MCF 10A (cell line): ENCODE measurements around the gene LRMDA. TPM values are rescaled to one million over a fixed set of nuclear protein-coding genes. Genes with fewer than 3 reads are reported as not detected.

Source experiments
- BruUV-seq: library from RNA; stranded (reverse); fragments of 400-500 nt; replicated peaks from 2 replicates; lab custom pipeline; 2021; lab: Mats Ljungman, UMichigan
- CTCF ChIA-PET: fragments of 300-600 bp; sonication (Branson Sonifier 250); formaldehyde crosslinking; extraction: SDS; loops from one replicate; lab custom pipeline; 2021; ENCODE audit warnings: antibody characterized with exemption, inconsistent platforms; lab: Yijun Ruan, JAX
- POLR2A ChIA-PET: fragments of 300-600, 350-650 bp; sonication (Branson Sonifier 250); formaldehyde crosslinking; extraction: SDS; loops from one replicate; lab custom pipeline; 2020; ENCODE audit warnings: antibody characterized with exemption, inconsistent platforms; lab: Yijun Ruan, JAX
- DNase-seq: peaks from one replicate; pipeline ENCODE4 v3.0.0-alpha.2; 2018; ENCODE audit not compliant: unreplicated experiment
- H3K27ac Mint-ChIP-seq: one replicate; pipeline ENCODE4 v1.8.0; 2022; ENCODE audit warnings: mild to moderate bottlenecking, low read depth, mixed read lengths; ENCODE audit not compliant: unreplicated experiment
- H3K27me3 Mint-ChIP-seq: one replicate; pipeline ENCODE4 v1.8.0; 2022; ENCODE audit warnings: mixed read lengths; ENCODE audit not compliant: insufficient read depth, unreplicated experiment
- H3K36me3 Mint-ChIP-seq: one replicate; pipeline ENCODE4 v1.8.0; 2022; ENCODE audit warnings: mild to moderate bottlenecking, moderate library complexity, mixed read lengths; ENCODE audit not compliant: insufficient read depth, unreplicated experiment
- H3K4me1 Mint-ChIP-seq: one replicate; pipeline ENCODE4 v1.8.0; 2022; ENCODE audit warnings: mixed read lengths; ENCODE audit not compliant: insufficient read depth, unreplicated experiment
- H3K4me3 Mint-ChIP-seq: one replicate; pipeline ENCODE4 v1.8.0; 2022; ENCODE audit warnings: mild to moderate bottlenecking, moderate library complexity, mixed read lengths; ENCODE audit not compliant: unreplicated experiment
- H3K9me3 Mint-ChIP-seq: one replicate; pipeline ENCODE4 v1.8.0; 2022; ENCODE audit warnings: mixed read lengths; ENCODE audit not compliant: unreplicated experiment
- intact Hi-C: fragments of 100-400 bp; cut with micrococcal nuclease; formaldehyde crosslinking; loops from 2 replicates; pipeline ENCODE4 v1.14.1; 2022
- total RNA-seq: library from RNA; stranded (reverse); gene quantifications from 2 replicates; pipeline ENCODE4 v1.2.3, GENCODE V29; 2022
- TF ChIP-seq, protein P1 (sequence below): fragments of 200-600 bp; IDR thresholded peaks from one replicate; pipeline ENCODE4 v1.8.0; 2022; ENCODE audit warnings: antibody characterized with exemption, mild to moderate bottlenecking; ENCODE audit not compliant: unreplicated experiment

LRMDA gene
- total RNA-seq, 1 experiment from 2014 or later, result not detected

DNA sequence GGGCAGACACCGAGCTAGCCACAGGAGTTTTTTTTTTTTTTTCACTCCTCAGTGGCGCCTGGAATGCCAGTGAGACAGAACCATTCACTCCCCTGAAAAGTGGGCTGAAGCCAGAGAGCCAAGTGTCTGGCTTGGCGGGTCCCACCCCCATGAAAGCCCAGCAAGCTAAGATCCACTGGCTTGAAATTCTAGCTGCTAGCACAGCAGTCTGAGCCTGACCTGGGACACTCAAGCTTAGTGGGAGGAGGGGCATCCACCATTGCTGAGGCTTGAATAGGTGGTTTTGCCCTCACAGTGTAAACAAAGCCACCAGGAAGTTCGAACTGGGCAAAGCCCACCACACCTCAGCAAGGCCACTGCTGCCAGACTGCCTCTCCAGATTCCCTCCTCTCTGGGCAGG, 144.5 kb downstream of the LRMDA start:
- no peaks in the 10 kb centered on the region for H3K4me1 Mint-ChIP-seq
- CTCF ChIA-PET, result no interaction called here
- intact Hi-C loops, result no loop called here
- DNase-seq, result no peak
- POLR2A ChIA-PET, result no interaction called here
- no peak overlapping the region for H3K27ac Mint-ChIP-seq
- TF ChIP-seq, protein P1, sequence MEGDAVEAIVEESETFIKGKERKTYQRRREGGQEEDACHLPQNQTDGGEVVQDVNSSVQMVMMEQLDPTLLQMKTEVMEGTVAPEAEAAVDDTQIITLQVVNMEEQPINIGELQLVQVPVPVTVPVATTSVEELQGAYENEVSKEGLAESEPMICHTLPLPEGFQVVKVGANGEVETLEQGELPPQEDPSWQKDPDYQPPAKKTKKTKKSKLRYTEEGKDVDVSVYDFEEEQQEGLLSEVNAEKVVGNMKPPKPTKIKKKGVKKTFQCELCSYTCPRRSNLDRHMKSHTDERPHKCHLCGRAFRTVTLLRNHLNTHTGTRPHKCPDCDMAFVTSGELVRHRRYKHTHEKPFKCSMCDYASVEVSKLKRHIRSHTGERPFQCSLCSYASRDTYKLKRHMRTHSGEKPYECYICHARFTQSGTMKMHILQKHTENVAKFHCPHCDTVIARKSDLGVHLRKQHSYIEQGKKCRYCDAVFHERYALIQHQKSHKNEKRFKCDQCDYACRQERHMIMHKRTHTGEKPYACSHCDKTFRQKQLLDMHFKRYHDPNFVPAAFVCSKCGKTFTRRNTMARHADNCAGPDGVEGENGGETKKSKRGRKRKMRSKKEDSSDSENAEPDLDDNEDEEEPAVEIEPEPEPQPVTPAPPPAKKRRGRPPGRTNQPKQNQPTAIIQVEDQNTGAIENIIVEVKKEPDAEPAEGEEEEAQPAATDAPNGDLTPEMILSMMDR, result no peak
- H3K9me3 Mint-ChIP-seq, result peaks cover 41% of the 10 kb centered on the region
- no peaks in the 10 kb centered on the region for H3K27me3 Mint-ChIP-seq
- no peak overlapping the region for H3K4me3 Mint-ChIP-seq
- no peaks in the 10 kb centered on the region for H3K36me3 Mint-ChIP-seq
- BruUV-seq, result no TSS peak

DNA sequence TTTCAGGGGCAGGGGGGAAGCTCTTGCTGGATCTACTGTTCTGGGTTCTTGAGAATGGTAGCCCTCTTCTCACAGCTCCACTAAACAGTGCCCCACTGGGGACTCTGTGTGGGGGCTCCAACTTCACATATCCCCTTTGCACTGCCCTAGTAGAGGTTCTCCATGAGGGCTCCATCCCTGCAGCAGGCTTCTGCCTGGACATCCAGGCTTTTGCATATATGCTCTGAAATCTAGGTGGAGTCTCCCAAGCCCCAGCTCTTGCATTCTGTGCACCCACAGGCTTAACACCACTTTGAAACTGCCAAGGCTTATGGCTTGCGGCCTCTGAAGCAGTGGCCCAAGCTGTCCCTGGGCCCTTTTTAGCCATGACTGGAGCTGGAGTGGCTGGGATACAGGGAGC, 150.7 kb downstream of the LRMDA start:
- TF ChIP-seq, protein P1, result no peak
- POLR2A ChIA-PET, result no interaction called here
- Mint-ChIP-seq H3K4me3 (no peak overlapping the region), H3K36me3 (no peaks in the 10 kb centered on the region), H3K4me1 (no peaks in the 10 kb centered on the region), H3K9me3 (peaks cover 31% of the 10 kb centered on the region), H3K27ac (no peak overlapping the region), H3K27me3 (no peaks in the 10 kb centered on the region)
- DNase-seq, result no peak
- no TSS peak for BruUV-seq
- intact Hi-C loops, result no loop called here
- CTCF ChIA-PET, result no interaction called here

GRCh38 chr10:75585294-75585693, 153.9 kb downstream of the LRMDA start:
- H3K9me3 Mint-ChIP-seq, result peaks cover 16% of the 10 kb centered on the region
- no peak overlapping the region for H3K27ac Mint-ChIP-seq
- TF ChIP-seq, protein P1, result no peak
- no TSS peak for BruUV-seq
- POLR2A ChIA-PET, result interaction anchor here (0.6 kb wide), 1 partner anchor 183 kb away, joined by 3 read pairs; no protein-coding TSS in a partner anchor
- intact Hi-C loops, result no loop called here
- CTCF ChIA-PET, result no interaction called here
- no peak for DNase-seq
- peaks cover 11% of the 10 kb centered on the region for H3K27me3 Mint-ChIP-seq
- no peaks in the 10 kb centered on the region for H3K36me3 Mint-ChIP-seq
- no peaks in the 10 kb centered on the region for H3K4me1 Mint-ChIP-seq
- H3K4me3 Mint-ChIP-seq, result no peak overlapping the region

DNA sequence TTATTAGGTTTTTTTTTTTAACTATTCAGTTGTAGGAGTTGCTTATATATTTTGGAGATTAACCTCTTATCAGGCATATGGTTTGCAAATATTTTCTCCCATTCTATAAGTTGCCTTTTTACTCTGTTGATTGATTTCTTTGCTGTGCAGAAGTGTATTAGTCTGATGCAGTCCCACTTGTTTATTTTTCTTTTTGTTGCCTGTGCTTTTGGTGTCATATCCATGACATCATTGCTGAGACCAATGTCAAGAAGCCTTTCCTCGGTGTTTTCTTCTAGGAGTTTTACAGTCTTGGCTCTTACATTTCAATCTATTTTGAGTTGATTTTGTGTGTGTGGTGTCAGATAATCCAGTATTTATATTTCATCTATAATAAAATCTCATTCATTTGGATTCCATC, 155.4 kb downstream of the LRMDA start:
- no peak for DNase-seq
- POLR2A ChIA-PET, result no interaction called here
- Mint-ChIP-seq H3K4me3 (no peak overlapping the region), H3K27ac (no peak overlapping the region), H3K27me3 (peaks cover 11% of the 10 kb centered on the region), H3K4me1 (no peaks in the 10 kb centered on the region), H3K9me3 (peaks cover 16% of the 10 kb centered on the region), H3K36me3 (no peaks in the 10 kb centered on the region)
- TF ChIP-seq, protein P1, result no peak
- no TSS peak for BruUV-seq
- intact Hi-C loops, result no loop called here
- CTCF ChIA-PET, result no interaction called here
